GM18861 (cell line): ENCODE measurements around the gene NEMF.
"Not testable (repeated sequence)": the region's sequence is repeated elsewhere in the genome, so short reads cannot be mapped to it uniquely, and the experiment has no call there.

Experiments
- ATAC-seq: cut with Tn5 transposase; IDR thresholded peaks from one replicate; pipeline ENCODE4 v1.9.1; 2021; ENCODE audit not compliant: unreplicated experiment

NEMF gene

DNA sequence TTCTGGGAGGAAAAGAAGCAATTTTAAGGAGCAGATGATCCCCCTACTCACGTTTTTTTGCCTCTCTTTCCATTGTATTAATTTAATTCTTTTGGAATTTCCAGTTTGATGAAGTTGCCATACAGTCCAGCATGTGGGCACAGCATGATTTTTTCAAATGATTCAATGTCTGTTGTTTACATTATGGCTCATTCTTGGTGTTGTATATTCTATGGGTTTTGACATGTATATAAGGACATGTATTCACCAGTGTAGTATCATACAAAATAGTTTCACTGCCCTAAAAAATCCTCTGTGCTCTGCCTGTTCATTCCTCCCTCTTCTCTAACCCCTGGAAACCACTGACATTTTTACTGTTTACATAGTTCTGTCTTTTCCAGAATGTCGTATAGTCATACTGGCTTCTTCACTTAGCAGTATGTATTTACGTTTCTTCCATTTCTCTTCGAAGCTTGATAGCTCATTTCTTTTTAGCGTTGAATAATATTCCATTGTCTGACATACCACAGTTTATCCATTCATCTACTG is 98.0 kb downstream of the NEMF start:
- ATAC-seq = no peak

DNA sequence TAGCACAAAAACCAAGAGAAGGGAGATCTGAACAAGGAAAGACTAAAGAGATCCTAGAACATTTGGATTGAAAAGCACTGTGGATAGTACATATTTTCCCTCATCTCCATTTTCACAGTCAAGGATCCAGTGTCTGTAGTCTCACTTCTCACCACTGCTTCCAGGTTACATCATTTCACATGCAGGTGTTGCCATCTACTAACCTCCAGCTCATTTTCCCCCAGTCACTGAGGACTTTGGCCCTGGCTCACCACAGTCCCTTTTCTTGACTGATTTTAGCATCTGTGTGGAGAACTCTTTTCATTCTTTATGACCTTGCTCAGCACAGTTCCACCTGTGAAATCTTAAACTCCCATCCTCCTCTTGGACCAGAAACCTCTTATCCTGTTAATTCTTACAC is 106.1 kb downstream of the NEMF start:
- not testable (repeated sequence) for ATAC-seq

DNA sequence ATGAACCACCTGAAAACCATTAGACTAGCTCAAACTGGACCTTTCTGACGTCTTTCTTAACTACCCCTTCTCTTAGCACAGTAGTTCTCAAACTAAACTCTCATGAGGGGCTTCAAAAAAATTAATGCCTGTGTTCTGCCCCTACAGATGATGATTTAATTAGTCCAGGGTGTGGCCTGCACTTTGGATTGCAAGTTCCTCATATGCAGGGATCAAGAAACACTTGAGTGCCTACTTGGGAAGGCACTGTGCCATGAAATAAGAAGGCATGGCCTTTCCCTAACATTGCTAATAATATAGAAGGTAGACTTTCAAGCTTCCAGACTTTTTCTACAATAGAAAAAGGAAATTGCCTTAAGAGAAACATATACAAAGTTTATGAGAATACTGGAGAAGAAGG is 107.4 kb downstream of the NEMF start:
- ATAC-seq = no peak

DNA sequence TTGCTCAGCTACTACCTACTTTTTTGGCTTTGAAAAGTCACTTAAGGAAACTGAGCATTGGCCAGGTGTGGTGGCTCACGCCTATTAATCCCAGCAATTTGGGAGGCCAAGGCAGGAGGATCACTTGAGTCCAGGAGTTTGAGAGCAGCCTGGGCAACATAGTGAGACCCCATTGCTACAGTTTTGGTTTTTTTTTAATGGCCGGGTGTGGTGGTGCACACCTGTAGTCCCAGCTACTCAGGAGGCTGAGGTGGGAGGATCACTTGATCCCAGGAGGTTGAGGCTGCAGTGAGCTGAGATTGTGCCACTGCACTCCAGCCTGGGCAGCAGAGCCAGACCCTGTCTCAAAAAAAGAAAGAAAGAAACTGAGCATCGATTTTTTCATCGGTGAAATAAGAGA is 116.9 kb downstream of the NEMF start:
- ATAC-seq = not testable (repeated sequence)

DNA sequence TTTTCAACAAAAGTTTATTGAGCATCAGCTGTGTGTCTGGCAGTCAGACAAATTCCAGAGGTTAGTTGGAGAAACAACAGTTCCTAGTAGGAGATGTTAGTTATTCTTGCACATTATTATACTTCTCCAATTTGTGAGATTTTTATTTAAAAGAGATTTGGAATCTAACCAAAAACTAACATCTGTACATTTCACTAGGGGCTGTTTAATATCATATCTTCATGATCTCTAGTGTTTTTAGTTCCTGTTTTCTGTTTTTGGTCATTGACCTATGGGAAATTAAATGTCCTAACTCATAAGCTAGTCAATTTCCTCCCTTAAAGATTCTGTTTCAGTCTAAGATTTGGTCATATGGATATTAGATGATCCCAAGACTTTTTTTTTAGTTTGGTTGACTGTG is 118.8 kb downstream of the NEMF start:
- no peak for ATAC-seq

DNA sequence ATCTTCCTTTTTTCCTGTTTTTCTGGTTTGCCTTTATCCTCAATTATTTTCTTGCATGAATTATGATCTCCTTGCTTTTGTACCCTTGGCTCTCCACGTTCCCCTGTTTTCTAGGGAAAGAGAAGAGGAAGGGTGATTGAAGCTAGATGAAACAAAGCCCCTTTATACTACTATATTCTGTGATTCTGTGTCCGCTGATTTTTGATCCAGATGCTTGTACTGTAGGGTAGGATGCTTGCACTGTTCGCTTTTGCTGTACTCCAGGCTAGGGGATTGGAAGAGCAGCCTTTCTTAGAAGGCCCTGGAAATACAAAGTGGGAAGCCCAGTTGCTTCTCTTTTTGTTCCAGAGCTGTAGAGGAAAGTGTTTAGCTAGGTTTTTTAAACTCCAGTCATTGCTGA is 119.7 kb downstream of the NEMF start:
- ATAC-seq = no peak
